NCI-H1436 treated with DMSO at 0.1 percent for 48 hours (cell line): ENCODE results near the gene PSMD2.

Source experiments
- DNase-seq: peaks from one replicate; lab custom pipeline; 2025; lab: John Stamatoyannopoulos, UW

Gene PSMD2

DNA sequence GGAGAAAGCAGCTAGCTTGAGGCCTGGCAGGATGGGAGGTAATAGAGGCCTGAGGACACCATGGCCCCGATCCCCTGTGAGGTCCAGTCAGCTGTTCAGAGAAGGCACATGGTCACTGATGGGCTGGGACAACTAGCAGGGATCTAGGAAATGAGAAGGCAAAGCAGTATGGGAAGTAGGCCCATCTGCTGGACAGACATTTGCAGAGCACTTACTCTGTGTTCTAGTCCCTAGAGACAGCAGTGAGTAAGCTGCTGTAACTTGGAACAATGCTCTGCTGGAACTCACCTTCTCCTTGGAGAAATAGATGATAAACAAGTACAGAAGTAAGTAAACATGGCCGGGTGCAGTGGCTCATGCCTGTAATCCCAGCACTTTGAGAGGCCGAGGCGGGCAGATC lies 16.1 kb upstream of the PSMD2 start:
- DNase-seq = no peak

DNA sequence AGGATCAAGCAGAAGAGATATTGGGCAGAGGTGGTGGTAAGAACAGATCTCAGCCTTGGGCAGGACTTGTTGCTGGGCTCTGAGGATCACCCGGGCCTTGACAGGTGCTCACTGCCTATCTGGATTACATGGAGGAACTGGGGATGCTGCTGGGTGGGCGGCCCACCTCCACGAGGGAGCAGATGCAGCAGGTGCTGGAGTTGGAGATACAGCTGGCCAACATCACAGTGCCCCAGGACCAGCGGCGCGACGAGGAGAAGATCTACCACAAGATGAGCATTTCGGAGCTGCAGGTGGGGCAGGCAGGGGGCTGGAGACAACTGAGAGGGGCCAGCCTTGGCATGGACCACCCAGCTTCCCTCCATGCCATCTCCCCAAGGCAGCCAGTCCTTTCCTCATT lies 15.4 kb upstream of the PSMD2 start:
- DNase-seq = no peak

DNA sequence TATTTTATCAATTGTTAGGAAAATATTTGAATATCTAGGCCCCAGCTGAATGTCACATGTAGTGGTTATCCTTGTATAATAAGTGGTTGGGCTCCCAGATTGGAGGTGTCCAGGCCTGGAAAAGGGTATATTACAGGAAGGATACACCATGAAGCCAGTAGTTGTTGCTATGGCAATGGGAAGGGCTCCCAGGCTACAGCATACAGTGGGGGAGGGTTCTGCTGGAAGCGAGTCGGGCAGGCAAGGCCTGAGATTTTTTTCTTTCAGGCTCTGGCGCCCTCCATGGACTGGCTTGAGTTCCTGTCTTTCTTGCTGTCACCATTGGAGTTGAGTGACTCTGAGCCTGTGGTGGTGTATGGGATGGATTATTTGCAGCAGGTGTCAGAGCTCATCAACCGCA lies 14.3 kb upstream of the PSMD2 start:
- DNase-seq = no peak

DNA sequence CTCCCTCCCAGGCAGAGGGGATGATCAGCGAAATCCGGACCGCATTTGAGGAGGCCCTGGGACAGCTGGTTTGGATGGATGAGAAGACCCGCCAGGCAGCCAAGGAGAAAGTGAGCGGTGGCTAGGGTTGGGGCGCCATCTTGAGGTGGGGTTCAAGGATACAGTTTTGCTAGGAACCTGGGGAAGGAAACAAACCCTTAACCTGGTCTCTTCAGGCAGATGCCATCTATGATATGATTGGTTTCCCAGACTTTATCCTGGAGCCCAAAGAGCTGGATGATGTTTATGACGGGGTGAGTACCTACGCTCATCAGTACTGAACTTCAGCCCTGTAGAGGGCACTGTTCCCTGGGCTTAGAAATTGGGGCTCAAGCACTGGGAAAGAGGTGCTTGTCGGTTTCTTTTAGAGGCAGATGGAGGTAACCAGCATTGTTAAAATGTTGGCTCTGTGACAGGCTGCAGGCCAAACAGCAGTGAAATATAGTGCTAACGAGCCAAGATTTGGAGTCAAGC lies 9.6 kb upstream of the PSMD2 start:
- peak; percentile 53 for DNase-seq

DNA sequence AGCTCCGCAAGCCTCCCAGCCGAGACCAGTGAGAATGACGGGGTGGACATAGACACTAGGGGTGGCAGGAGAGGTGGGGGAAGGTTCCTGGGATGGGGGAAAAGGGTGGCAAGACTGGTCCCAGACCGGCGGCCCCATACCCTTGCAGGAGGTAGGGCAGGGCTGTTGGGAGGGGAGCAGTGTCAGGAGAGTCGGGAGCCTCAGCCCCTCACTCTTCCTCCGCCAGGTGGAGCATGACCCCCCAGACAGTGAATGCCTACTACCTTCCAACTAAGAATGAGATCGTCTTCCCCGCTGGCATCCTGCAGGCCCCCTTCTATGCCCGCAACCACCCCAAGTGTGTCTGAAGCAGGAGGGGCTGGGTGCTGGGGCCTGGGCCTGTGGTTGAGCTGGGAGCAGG lies 8.7 kb upstream of the PSMD2 start:
- DNase-seq = no peak

DNA sequence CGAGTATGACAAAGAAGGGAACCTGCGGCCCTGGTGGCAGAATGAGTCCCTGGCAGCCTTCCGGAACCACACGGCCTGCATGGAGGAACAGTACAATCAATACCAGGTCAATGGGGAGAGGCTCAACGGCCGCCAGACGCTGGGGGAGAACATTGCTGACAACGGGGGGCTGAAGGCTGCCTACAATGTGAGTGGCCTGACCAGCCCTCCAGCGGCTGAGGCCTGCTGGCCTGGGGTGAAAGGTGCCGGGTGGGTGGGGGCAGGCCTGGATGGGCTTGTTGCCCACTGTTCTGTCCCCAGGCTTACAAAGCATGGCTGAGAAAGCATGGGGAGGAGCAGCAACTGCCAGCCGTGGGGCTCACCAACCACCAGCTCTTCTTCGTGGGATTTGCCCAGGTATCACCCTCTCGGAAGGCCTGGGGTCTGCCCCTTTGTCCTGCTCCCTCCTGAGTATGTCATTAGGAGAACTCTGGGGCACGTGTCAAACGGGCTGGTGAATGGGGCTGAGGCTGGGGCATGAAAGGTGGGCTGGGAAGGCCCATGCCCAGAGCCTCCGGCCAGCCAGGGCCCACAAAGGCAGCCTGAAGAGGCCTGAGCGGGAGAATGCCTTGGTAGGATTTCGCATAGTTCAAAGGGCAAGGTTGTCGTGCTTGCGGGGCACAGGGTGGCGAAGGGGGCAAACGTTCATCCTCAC lies 7.8 kb upstream of the PSMD2 start:
- no peak for DNase-seq

DNA sequence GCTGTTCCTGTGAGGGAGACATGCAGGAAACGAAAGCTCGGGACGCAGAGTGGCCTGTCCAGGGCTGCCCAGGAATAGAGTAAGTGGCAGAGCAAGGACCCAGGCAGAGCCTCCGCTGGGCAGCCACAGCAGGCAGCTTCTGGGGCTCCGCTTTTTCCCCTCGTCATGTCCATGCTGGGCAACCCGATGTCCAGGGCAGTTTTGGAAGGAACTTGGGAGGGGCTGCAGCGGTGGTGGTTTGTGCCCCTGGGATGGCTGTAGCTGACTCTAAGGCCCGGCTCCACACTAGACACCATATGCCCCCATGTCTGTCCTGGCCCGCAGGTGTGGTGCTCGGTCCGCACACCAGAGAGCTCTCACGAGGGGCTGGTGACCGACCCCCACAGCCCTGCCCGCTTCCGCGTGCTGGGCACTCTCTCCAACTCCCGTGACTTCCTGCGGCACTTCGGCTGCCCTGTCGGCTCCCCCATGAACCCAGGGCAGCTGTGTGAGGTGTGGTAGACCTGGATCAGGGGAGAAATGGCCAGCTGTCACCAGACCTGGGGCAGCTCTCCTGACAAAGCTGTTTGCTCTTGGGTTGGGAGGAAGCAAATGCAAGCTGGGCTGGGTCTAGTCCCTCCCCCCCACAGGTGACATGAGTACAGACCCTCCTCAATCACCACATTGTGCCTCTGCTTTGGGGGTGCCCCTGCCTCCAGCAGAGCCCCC lies 7.1 kb upstream of the PSMD2 start:
- DNase-seq = no peak

DNA sequence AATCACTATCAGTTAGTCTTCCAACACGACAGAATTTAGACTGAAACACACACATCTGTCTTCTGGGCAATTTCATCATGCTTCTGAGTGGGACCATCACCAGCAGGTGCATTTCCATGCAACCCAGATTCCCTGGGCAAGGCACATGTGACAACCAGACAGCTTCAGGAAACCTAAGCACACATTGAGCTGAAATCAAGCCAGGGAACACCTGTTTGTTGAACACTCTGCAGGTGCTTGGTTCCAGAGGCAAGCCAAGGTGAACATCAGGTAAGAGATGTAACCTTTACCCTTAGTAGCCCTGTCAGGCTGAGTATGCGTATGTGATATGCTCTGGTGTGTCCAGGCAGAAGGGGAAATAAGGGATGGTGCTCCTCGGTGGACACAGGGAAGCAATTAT lies 3.3 kb upstream of the PSMD2 start:
- DNase-seq = no peak

DNA sequence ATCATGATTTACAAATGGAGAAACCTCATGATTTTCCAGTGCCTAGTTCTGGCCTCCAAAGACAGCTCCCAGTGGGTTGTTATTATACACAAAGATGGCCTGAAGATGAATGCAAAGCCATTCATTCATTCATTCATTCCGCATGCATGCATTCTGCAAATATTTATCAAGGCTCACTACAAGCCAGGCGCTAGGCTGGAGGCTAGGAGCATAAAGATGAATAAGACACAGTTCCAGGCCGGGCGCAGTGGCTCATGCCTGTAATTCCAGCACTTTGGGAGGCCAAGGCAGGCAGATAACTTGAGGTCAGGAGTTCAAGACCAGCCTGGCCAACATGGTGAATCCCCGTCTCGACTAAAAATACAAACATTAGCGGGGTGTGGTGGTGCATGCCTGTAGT lies 2.4 kb upstream of the PSMD2 start:
- DNase-seq = no peak

DNA sequence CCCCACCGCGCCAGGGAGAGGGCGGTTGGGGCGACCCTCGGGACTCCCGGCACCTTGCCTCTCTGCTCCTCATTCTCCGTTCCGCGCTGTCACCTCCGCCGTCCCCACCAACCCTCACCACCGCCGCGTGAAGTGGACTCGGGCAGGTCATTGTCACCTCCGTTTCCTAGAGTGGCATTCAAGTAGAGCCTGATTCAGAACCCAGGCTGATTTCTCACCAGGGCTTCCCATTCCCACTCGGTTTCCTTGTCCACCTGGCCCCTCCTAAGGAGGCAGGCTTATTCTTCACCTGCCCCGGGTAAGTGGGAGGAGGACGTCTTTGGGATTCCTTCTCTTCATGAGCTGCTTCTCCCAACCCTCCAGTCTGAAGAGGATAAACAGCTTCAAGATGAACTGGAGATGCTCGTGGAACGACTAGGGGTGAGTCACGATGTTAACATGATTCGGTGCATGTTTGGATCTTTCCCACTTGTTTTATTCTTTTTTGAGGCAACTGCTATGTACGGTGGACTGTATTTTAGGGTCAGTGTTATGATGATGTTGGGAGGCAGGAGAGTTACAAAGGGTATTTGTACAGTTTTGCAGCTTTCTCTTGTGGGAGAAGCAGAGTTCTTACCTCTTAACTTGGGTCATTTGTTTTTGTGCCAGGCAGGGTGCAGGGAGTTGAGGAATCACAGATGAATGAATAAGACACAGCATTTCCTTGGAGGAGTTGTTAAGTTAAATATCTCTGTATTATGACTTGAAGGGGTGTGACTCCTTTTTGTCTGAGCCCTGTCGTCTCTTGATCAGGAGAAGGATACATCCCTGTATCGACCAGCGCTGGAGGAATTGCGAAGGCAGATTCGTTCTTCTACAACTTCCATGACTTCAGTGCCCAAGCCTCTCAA lies 692 bp downstream of the PSMD2 start:
- no peak for DNase-seq

DNA sequence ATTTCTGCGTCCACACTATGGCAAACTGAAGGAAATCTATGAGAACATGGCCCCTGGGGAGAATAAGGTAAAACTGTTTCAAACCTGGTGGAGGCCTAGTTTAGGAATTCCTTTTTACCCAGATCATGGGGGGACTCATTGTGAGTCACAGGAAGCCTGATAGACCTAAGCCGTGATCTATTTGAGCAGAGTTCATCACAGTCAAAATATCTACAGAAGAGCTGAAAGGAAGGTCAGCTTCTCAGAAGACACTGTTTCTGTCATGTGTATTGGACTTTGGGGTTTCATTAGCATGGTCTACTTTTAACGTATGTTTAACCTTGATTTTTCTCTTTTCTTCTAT lies 1.3 kb downstream of the PSMD2 start:
- DNase-seq = no peak

DNA sequence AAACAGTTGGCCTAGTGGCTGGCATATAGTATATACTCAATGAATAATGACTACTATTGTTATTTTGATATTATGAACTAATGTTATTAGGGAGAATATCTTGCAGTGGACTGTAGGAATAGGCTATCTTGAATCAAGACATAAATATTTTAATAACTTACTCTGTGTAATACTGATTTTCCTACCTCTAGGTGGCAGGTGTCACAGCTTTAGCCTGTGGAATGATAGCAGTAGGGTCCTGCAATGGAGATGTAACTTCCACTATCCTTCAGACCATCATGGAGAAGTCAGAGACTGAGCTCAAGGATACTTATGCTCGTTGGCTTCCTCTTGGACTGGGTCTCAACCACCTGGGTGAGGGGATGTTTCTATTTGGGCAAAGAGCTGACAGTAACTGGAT lies 6.5 kb downstream of the PSMD2 start:
- no peak for DNase-seq

DNA sequence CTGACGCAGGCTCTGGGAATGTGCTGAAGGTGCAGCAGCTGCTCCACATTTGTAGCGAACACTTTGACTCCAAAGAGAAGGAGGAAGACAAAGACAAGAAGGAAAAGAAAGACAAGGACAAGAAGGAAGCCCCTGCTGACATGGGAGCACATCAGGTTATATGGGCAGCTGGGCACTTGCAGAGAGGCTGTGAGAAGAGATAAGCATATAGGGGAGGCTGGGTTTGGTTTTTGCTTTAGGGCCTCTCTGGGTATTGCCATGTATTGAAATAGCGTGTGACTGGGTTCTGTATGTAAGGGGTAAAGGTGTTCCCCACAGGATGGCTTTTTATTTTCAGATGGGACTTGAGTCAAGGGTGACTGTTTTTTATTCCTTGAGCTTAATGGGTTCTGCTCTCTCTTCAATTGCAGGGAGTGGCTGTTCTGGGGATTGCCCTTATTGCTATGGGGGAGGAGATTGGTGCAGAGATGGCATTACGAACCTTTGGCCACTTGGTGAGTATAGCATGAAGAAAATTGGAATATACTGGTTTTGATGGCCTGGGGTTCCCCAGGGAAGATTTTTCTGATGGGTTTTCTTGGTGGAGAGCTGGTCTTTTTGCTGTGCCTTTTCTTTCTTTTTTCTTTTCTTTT lies 7.4 kb downstream of the PSMD2 start:
- DNase-seq = no peak

DNA sequence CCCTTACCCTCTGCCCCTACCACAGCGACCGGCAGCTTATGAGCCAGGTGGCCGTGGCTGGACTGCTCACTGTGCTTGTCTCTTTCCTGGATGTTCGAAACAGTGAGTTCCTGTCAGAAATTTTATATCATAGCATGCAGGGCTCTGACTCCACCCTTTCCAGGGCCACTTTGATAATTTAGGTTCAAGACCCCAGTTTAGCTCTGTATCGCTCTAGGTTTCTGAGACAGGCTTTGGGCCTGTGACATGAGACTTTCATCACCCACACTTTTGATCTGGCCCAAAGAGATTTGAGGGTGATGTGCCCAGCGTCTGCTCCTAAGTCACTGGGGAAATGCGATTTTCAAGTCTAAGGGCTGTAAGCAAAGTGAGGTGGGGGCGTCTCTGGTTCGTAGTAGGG lies 8.9 kb downstream of the PSMD2 start:
- DNase-seq = no peak

DNA sequence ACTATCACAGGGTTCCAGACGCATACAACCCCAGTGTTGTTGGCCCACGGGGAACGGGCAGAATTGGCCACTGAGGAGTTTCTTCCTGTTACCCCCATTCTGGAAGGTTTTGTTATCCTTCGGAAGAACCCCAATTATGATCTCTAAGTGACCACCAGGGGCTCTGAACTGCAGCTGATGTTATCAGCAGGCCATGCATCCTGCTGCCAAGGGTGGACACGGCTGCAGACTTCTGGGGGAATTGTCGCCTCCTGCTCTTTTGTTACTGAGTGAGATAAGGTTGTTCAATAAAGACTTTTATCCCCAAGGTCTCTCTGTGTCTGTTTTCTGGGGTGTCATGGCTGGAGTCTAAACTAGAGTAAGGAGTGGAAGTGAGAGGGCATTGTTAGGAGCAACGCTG lies 9.7 kb downstream of the PSMD2 start:
- no peak for DNase-seq

DNA sequence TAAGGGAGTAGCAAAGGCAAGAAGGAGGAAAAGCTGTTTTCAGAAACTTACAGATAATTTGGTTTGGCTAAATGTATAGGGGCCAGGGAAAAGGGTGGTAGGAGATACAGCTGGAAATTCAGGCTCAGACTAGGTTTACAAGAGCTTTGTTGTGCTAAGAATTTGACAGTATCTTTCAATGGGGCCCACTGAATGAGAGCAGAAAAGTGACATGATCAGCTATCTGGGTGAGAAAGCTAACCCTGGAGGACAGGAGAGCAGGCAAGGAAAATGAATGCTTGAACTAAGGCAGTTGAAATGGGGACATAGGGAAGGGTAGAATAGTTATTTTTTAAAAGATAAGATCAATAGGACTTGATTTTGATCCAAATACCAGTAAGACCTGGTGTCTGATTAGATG lies 12.6 kb downstream of the PSMD2 start:
- DNase-seq = no peak

DNA sequence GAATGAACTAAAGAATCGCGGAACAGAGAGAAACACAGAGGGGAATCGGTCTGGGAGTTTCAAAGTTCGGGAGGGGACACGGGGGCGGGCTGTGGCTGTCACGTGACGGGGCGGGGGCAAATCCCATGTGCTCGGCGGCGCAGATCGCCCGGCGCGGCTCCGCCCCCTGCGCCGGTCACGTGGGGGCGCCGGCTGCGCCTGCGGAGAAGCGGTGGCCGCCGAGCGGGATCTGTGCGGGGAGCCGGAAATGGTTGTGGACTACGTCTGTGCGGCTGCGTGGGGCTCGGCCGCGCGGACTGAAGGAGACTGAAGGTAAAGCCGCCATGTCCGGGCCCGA lies 15.3 kb downstream of the PSMD2 start, which contains the start of gene EIF4G1:
TSS of gene EIF4G1 (plus strand) at position 244 of the 337 bp plus-strand sequence. CDS start 1,191 bp downstream, outside the sequence.
- DNase-seq = peak; percentile 55

DNA sequence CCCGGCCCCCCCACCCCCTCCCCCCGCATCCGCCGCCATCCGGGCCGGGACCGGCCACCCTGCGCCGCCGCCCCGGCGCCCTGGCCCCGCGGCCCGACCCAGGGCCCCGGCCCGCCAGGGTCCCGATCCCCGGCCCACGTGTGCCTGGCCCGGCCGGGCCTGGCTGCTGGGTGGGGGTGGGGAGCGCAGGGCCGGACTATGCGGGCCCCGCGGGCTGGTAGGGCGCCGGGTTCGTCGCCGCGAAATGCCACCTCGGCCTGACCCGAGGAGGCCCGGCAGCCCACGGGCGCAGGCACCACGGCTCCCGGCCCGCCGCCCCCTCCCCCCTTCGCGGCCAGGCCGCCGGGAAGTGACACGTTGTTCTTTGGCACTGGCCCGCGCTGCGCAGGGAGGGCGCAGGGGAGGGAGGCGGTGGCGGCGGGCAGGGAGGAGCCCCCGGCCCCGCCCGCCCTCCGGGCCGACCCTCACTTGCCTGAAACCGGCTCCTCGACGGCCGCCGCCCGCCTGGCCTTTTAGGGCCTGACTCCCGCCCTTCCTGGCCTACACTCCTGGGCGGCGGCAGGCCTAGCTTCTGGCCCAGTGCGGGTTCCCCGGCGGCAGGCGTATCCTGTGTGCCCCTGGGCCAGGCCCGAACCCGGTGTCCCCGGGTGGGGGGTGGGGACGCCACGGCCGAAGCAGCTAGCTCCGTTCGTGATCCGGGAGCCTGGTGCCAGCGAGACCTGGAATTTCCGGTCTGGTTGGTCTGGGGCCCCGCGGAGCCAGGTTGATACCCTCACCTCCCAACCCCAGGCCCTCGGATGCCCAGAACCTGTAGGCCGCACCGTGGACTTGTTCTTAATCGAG lies 15.9 kb downstream of the PSMD2 start:
- DNase-seq = no peak

DNA sequence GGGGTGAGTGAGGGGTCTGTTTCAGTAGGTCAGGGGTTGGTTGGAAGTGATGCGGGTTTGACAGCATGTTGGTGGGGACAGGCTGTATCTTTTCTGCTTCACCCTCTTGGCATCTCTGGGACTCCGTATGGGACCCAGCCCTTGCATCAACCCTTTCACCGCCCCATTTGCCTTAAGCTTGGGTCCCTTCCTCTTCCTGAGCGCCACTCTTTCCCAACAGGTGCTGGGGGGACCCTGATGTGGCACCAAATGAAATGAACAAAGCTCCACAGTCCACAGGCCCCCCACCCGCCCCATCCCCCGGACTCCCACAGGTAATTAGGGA lies 16.5 kb downstream of the PSMD2 start:
- no peak for DNase-seq

DNA sequence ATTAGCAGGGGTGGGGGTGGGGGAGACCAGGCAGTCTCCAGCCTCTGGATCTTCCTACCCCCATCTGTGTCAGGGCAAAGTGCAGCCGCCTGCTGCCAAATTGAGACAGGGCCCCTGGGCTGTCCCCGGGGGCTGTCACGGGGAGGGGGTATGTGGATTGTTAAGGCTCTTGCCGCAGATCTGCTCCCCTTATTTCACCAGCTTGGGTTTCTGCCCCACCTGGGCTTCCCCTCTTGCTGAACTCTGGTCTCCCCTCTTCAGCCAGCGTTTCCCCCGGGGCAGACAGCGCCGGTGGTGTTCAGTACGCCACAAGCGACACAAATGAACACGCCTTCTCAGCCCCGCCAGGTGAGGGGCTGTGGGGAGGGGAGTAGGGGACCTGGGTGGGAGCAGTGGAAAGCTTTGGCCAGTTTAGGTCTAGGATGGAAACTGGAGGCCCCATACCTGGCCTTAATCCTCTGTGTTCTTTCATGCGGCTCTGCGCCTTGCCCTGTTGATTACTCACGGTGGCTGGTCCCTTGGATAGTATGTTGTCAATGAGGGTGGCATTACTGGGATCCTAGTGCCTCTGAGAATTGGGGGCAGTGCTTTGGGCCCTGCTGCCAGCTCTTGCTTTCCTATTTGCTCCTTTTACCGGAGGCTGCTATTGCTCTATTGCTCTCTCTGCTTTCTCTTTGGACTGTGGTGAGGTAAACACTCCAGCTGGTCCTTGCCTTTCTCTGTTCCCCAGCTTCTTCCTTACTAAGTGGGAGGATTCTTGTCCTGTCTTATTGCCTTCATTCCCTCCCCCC lies 17.0 kb downstream of the PSMD2 start:
- no peak for DNase-seq

DNA sequence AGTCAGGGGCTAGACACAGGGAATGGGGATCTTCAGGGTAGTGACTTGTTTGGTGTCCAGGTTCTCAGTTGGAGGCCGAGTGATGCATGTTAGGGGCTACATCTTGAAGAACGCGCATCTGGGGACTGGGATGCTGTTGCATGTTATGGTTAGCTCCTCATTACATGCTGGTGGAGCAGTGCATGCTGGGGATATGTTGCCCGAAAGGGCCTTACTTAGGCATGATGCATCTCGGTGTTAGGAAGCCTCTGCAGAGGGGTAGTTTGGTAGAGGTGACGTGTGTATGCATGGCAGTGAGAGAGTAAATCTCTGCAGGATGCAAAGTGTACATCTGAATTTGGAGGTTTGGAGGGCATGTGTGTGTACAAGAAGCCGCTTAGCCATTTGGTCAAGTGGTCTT lies 17.8 kb downstream of the PSMD2 start:
- no peak for DNase-seq
